Hippocampal formation (tissue), 2 donors: ENCODE measurements around the gene C1orf174.

Experiments used
- DNase-seq, 2 donors: peaks; one replicate each; lab custom pipeline; 2025; lab: John Stamatoyannopoulos, UW

The C1orf174 gene

DNA sequence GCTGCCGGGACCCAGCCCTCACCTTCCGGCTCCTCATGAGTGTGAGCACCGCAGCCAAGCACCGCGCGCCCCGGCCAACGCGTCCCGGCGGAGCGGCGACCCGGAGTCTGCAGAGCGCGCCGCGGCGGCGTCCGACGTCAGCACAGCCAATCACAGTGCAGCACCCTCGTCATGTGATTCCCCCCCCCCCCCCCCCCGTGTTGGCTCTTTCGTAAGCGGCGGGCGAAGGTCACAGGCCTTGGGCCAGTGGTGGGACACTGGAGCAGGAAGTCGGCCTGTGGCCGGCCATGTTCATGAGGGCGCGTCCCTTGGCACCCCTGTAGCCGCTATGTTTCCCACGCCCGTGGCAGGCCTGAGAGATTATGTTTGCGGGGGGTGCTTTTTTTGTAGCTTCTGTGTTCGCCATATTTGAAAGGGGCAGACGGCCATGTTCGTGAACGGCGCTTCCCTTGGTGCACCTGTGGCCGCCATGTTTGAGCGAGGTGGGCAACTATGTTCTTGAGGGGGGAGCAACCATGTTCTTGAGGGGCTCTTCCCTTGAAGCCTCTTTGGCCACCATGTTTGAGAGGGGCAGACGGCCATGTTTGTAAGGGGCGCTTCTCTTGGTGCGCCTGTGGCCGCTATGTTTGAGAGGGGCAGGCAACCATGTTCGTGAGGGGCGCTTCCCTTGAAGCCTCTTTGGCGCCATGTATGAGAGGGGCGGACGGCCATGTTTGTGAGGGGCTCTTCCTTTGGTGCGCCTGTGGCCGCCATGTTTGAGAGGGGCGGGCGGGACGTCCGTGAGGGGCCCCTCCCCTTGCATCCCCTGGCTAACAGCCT, at the start of gene C1orf174:
Gene C1orf174 (minus strand): TSS at position 123 of the 819 bp plus-strand sequence. CDS start 86 bp downstream, at position 37.
- DNase-seq = peak; percentile 99 to 100

DNA sequence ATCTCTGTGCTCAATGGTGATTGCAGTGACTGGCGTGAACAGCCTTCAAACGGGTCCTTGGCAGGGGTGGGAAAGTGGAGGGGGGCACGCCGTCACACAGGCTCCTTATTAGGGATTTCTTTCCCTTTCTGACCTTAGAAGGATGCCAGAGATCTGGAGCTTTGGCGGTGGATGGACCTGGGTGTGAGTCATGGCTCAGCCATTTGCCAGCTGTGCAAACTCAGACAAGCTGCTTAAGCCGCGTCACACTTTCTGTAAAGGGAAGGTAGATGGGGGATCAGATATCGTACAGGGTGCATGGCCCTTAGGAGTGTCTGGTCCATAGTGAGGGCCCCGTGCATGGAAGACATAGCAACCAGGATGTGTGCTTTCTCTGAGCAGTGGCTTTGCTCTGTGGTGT, 48.3 kb upstream of the C1orf174 start:
- DNase-seq = no peak

DNA sequence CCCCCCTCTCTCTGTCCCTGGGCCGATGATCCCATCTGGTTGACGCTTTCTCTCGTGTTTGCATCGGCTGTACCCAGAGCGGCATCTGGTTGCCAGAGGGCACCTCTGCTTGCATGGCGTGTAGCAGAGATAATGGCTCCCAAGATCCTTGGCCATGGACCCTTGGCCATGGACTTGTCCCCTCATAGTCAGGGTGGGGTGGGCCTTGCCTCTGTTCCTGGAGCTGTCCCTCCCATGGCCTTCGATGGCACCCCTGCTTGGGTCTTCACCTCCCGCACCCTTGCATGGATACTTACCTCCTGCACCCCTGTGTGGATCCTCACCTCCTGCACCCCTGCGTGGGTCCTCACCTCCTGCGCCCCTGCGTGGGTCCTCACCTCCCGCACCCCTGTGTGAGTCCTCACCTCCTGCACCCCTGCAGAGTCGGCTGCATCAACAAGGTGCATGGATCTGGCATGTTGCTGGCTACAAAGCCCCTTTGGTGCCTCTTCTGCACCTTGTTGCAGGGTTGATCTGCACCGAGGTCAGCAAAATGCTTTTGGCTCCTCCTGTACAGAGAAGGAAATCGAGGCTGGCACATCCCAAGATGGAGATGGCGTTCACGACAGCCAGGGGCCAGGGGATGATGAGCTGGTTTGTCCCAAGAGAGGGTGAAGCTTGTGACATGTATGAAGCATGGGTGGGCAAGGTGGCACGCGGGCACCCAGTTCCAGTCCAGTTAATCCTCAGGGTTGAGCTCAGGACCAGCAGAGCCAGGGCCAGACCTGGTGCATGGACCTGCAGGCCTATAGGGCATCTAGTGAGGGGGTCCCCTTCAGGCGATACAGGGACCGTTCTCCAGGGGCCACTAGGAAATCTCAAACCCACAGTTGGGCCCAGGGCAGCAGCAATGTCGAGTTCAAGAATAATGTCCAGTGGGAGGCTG, 46.1 kb upstream of the C1orf174 start:
- DNase-seq = no peak

DNA sequence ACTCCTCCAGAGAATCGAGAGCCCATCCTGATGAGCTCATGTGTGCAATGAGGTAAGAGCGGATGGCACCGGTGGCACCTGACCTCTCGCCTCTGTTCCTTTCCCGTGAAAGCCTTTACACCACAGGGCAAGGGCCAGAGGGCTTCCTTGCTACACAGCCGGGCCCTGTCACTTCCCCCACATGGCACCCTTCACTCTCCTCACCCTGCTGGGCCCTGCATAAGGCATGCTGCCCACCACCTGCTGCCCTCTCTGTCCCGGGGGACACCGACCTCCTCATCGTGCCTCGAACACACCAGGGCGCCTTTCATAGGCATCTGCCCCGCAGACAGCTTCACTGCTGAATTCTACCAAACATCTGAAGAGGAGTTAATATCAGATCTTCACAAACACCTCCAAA, 45.1 kb upstream of the C1orf174 start:
- no peak for DNase-seq

DNA sequence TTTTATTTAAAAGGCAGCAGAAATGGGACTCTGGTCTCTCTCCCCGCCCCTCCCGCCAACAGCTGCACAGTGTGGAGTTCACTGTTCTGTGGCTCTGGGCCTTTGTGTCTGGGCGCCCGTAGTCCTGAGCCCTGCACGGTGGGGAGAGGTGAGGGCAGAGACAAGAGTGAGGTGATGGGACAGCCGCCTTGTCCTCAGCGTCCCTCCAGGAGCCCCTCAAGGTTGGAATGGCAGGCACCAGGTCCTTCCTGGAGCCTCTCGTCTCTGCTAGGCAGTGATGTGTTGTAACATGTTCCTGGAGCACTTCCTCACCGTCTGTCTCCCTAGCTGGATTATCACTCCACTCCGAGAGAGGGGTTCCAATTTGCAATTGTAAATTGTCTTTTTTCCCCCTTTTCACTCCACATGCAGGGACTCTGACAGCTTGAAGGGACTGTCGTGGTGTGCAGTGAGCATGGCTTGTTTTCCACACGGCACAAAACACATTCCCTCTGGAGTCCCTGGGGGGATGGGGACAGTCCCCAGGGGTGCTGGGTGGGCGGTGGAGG, 44.6 kb upstream of the C1orf174 start:
- no peak for DNase-seq

DNA sequence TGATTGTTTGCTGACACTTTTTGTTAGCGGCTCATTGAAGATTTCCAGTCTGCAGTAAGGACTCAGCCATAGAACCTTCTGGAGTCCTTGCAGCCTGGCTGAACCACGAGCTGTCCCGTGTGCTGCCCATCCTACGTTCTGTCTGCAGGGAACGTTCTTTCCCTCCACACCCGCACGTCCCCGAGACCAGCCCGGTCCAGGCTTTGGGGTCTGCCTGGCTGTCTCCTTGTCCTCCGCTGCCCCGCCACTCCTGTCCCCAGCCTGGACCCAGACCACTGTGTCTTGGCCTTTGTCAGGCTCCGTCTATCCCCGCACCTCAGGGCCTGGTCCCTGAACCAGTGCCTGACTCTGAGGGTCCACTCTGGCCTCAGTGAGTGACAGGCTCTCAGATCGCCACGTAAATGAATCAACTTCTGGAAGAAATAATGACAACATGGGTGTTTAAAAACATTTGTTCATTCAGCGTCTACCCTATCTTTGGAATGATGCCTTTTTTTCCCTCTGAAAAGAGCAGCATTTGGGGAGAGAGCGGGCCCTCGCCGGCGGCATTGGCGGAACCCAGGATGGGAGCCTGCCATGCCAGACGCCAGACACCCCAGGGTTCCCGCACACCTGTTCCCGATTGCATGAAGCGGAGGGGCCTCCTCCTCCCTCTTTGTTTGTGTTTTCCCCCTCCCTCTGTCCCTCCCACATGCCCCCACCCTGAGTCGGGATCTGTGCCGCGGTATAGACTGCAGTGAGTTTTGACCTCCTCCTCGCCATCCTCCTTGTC, 43.9 kb upstream of the C1orf174 start:
- no peak for DNase-seq

DNA sequence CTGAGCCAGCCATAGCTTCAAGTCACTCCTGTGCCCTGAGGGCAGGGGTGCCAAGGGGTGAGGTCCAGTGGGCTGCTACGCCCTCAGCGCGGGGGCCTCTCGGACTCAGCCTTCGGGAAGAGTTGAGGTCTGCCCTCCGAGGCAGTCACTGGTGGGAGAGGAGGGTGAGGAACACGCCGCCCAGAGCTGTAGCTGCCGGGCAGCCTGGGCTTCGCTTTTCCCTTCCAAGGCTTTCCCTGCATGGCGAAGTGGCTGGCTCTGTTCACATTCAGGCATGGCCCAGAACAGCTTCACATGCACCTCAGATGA, 43.0 kb upstream of the C1orf174 start:
- no peak for DNase-seq

DNA sequence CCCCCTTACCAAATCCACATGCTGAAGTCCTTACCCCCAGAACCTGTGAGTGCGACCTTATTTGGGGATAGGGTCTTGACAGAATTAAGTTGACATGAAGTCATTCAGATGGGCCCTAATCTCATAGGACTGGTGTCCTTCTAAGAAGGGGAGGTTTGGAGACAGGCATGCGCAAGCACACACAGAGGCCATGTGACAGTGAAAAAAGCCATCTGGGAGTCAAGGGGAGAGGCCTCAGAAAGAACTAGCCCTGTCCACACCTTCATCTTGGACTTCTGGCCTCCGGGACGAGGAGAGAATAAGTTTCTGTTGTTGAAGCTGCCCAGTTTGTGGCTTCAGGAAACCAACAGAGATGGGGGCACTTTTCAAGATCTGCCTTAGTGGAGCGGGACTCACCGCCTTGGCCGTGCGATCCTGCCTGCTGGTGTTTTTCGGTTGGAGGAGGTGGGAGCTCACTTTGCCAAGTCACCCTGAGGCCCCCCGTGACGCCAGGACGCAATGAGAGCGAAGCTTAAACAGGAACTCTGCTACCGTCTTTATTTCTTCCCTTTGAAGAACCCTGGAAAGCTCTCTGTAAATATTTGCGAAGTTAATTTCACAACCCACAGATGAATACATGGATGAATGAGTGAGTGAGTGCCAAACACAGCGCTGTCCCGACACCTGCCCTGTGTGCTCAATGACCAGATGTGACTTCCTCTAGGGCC, 42.5 kb upstream of the C1orf174 start:
- DNase-seq = no peak

DNA sequence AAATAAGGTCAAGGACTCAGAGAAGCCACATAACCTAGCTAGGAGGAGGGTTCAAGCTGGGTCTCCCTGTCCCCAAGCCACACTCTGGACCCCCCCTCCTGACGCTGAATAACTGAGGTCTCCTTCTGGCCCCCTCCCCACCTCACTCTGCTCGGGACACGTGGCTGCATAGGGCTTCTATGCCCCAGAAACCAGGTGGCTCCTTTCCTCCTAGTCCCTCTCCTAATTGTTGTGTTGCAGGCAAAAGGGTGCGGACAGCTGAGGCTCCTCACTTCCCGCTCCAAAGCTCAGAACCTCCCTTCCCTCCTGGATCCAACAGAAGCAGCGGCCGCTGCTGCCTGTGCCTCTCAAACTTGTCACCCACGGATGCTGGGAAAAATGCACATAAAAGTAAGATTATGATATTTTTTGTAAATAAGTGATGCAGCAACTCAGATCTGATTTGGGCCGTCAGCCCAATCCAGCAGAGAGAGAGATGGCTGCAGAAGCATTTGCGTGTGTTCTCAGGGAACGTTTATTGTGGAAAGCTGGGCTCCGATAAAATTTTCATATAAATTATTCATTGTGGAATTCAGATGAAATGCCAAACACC, 40.8 kb upstream of the C1orf174 start:
- peak in 1 of 2 donors; percentile 14 for DNase-seq

DNA sequence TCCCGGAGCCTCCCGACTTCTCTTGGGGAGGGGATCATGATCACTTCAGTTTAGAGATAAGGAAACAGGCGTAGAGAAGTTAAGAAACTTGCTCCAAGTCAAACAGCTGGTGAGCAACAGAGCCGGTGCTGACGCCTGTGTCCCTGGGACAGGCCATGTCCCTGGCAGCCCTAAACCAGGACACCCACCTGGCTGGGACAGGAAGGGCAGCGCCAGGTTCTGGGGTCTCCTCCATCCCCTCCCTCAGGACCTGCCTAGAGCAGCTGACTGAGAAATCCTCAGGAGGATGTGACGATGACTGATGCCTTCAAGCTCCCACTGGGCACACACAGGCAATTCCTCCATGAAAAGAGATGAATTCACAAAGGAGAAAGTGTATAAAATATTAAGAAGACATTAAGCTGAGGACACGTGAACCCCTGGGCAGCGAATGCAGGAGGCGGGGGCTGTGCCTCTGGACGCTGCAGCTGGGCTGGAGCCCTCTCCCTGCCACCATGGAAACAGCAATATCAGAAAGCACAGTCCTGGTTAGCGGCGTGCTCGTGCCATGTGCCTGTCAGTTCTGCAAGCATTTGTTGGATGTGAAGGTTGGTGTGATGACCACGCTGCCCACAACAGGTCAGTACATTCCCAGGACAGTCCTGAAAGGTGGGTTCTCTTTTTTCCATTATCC, 40.1 kb upstream of the C1orf174 start:
- no peak for DNase-seq

DNA sequence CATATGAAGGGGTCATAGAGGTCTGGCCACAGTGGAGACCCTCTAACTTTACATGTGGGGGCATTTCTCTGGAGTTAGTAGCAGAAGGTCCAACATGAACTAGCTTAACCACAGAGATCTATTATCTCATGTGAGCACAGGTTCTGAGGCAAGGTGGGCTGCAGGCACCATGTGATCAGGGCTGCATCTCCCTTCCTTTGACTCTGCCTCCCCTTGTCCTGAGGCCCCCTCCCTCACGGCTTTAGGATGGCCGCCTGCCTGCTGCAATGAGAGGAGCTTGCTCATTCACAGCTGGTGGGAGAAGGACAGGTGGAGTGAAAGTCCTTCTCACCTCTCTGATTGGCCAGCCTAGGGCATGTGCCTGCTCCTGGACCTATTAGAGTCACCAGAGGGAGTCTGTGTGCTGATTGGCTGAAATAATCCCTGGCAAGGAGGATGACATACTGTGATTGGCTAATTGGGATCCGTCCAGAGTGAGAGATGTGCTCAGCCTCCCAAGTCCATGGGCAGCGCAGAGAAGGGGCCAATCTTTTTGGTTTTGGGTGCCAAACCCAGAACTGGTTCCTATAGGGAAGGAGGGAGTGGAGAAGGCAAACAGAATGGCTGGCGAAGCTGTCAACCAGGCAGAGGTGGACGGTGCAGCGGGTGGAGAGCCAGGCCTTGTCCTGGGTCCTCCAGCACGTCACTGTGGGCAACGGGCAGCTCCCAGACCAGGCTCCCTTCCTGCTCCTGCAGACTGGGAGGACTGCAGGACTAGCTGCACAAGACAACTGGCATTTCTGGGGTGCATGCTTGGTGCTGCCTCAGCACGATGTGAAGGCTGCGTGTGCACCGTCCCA, 39.4 kb upstream of the C1orf174 start:
- DNase-seq = no peak

DNA sequence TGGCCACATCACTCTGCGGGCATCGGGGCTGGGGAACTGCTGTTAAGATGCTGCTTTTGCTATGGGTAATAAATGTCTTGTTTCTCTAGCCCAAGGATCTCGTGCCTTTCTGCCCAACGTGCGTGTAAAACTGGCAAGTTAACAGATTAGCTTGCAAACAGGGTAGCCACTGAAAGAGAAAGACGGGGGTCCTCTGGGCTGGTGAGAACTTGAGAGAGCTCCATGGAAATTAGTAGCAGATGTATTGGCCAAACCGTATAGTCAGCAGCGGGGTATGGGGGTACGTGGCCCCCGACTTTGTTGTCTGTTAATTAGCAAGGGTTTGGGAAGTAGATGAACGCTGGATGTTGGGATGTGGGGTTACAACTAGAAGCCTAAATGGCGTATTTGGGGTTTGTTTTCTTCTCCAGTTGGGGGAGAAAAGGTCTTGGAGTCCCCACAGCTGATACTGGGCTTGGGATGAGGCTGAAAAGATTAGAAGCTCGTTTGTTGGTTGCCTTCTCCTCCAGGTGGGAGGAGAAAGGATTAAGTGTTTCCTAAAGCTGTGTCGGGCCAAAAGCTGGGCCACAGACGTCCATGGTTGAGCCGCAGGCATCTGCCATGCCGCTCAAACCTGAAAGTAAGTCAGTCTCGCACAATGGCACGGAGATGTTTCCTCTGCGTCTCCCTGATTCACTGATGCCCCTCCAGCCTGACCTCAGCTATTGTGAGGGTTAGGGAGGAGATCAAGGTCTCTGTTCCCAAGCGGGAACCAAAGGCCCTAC, 32.3 kb upstream of the C1orf174 start:
- DNase-seq = no peak

DNA sequence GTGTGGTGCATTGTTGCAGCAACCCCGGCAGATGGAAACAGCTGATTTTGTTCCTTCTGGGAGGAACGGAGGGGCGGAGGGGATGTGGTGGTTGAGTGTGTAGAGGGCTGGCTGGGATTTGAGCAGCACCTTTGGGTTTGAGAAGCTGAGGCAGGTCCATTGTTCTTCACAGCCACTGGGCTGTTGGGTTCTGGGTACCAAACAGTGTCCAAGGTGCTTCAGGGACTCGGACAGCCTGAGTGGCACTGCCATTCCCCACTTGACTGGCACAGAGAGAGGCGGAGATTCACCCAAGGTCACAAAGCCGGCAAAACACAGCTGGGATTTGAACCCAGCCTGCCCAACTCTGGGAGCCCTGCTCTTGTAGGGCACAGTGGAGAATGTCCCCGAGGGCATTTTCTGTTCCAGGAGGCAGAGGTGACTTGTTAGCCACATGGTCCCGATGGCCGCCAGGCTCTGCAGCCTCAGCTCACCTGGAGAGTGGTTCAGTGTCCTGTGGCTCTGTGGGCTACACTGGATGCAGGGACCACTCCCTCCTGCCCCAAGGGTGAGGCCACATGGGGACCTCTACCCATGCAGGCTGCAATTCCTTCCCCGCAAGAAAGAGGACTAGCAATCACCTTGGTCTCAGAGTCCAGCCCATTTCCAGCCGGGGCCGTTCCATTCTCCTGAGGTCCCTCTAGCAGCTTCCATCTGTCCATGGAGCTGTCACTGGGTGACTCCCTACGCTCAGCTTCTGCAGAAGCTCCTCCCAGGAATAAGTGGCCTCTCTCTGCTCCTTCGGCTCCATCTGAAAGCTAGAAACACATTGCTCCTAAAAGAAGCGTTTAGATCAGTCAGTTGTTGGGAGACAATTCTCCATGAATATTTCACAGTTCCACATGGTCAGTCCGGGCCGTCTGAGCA, 31.2 kb upstream of the C1orf174 start:
- DNase-seq = no peak

DNA sequence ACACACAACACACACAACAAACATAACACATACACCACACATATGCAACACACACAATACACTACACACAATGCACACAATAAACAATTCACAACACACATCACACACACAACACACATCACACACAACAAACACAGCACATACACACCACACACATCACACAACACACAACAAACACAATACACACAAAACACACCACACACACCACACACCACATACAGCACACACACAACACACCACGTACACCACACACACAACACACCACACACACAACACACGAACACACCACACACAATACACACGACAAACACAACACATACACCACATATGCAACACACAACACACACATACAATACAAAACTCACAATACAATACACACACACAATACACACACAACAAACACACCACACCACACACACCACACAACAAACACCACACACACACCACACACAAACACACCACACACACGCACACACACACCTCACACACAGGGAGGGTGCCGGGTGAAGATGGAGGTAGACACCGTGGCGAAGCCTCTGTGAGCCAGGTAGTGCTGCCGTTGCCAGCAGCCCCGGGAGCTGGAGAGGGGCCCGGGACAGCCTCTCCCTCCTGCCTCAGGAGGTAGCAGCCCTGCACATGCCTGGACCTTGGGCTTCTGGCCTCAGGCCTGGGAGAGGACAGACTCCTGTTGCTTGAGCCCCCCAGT, 30.4 kb upstream of the C1orf174 start:
- DNase-seq = no peak

DNA sequence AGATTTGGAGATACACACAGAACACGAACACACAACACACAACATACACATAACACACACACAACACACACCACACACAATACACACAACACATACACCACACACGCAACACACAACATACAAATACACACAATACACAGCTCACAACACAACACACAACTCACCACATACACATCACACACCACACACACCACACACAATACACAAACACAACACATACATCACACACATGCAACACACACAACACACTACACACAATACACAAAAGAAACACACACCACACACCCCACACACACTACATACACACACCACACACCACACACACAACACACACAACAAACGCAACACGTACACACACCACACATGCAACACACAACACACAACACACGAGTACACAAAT, 29.1 kb upstream of the C1orf174 start:
- DNase-seq = no peak

DNA sequence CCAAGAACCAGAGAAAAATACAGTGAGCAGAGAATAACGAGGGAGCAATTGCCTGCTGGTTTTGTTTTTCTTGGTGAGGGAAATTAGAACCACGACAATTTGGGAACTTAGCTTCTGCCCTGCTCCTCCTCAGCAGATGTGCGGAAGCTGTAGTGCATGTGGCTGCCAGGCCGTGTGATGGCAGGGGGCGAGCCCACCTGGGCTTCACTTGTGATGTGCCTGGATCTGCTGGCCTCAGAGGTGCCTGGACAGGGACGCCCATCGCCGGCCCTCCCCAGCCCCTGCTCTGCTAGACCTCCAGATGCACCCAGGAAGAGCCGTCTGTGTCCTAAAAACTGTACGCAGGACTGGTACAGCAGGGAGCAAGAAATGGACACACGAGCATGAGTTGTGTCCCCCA, 28.5 kb upstream of the C1orf174 start:
- no peak for DNase-seq

DNA sequence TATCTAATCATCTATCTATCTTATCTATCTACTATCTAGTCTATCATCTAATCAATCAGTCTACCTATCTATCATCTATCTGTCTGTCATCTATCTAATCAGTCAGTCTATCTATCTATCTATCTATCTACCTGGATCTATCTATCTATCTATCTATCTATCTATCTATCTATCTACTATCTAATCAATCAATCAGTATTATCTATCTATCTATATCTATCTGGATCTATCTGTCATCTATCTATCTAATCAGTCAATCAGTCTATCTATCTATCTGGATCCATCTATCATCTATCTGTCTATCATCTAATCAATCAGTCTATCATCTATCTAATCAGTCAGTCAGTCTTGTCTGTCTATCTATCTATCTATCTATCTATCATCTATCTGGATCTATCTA, 26.9 kb upstream of the C1orf174 start:
- no peak for DNase-seq
